GM18861 (cell line): ENCODE data around the gene CXCL9.
"Not testable (repeated sequence)": the region's sequence is repeated elsewhere in the genome, so short reads cannot be mapped to it uniquely, and the experiment has no call there.

ENCODE experiments used
- ATAC-seq: cut with Tn5 transposase; IDR thresholded peaks from one replicate; pipeline ENCODE4 v1.9.1; 2021; ENCODE audit not compliant: unreplicated experiment

Gene CXCL9

GRCh38 chr4:76007089-76007862 is at the start of gene CXCL9:
CXCL9 (minus strand) TSS chr4:76007509; CDS start chr4:76007449, 60 bp downstream.
- ATAC-seq, result no peak

GRCh38 chr4:76055421-76055820 is 48.1 kb upstream of the CXCL9 start:
- no peak for ATAC-seq

- ATAC-seq, result peak; percentile 95
These were observed 47.7 kb upstream of the CXCL9 start for GRCh38 chr4:76055016-76055415.

GRCh38 chr4:76053730-76054129 is 46.4 kb upstream of the CXCL9 start:
- no peak for ATAC-seq

GRCh38 chr4:76050560-76051050 is 43.3 kb upstream of the CXCL9 start:
- not testable (repeated sequence) for ATAC-seq

GRCh38 chr4:76049860-76050416 is 42.6 kb upstream of the CXCL9 start:
- not testable (repeated sequence) for ATAC-seq

GRCh38 chr4:76044686-76045085 is 37.4 kb upstream of the CXCL9 start:
- ATAC-seq, result not testable (repeated sequence)

GRCh38 chr4:76043306-76043705 is 36.0 kb upstream of the CXCL9 start:
- not testable (repeated sequence) for ATAC-seq

- ATAC-seq, result not testable (repeated sequence)
These were observed 35.1 kb upstream of the CXCL9 start for GRCh38 chr4:76042241-76042998.

GRCh38 chr4:76036855-76037254 is 29.5 kb upstream of the CXCL9 start:
- ATAC-seq, result no peak

GRCh38 chr4:76035799-76036380 is 28.6 kb upstream of the CXCL9 start, which contains the start of gene CXCL11:
CXCL11 (minus strand) TSS chr4:76036070; CDS start chr4:76035987, 83 bp downstream.
- ATAC-seq, result no peak

GRCh38 chr4:76035141-76035540 is 27.8 kb upstream of the CXCL9 start:
- no peak for ATAC-seq

- no peak for ATAC-seq
These were observed 22.0 kb upstream of the CXCL9 start for GRCh38 chr4:76029300-76029699.

GRCh38 chr4:76028350-76028765 is 21.0 kb upstream of the CXCL9 start:
- ATAC-seq, result no peak

- ATAC-seq, result no peak
These were observed 16.8 kb upstream of the CXCL9 start for GRCh38 chr4:76024065-76024464.

- ATAC-seq, result no peak
These were observed 16.1 kb upstream of the CXCL9 start, which contains the start of gene CXCL10 for GRCh38 chr4:76023389-76023788. CXCL10 (minus strand) TSS chr4:76023497; CDS start chr4:76023431, 66 bp downstream.

GRCh38 chr4:76022677-76023076 is 15.4 kb upstream of the CXCL9 start:
- ATAC-seq, result no peak

GRCh38 chr4:76022031-76022430 is 14.7 kb upstream of the CXCL9 start:
- ATAC-seq, result no peak

- no peak for ATAC-seq
These were observed 9.9 kb upstream of the CXCL9 start for GRCh38 chr4:76017056-76017686.

- peak; percentile 67 for ATAC-seq
These were observed 9.1 kb upstream of the CXCL9 start for GRCh38 chr4:76016393-76016792.

- ATAC-seq, result no peak
These were observed 6.2 kb upstream of the CXCL9 start for GRCh38 chr4:76013540-76013939.
